ENCODE results near the gene SLC9A3.

- TF ChIP-seq NFRKB (IDR thresholded peaks at IDR 0.05) (no peak), L3MBTL2 (conservative IDR thresholded peaks at IDR 0.05) (no peak), HDGF (IDR thresholded peaks at IDR 0.05; ENCODE audit: borderline replicate concordance) (no peak), FOXA1 (IDR thresholded peaks at IDR 0.05) (no peak), SUZ12 (IDR thresholded peaks at IDR 0.05) (no peak), BHLHE40 (IDR thresholded peaks at IDR 0.05; ENCODE audit: borderline replicate concordance) (no peak), ZNF384 (IDR thresholded peaks at IDR 0.05) (no peak)
Observed at GRCh38 chr5:511476-511875, 12.8 kb downstream of the SLC9A3 start.
